Fibroblast of skin of scalp (primary cell): ENCODE data around the gene WARS2. TPM values are rescaled to one million over a fixed set of nuclear protein-coding genes. Genes with fewer than 3 reads are reported as not detected.
"Not testable (repeated sequence)": the region's sequence is repeated elsewhere in the genome, so short reads cannot be mapped to it uniquely, and the experiment has no call there.

Experiments used
- DNase-seq: peaks from one replicate; pipeline ENCODE4 v3.0.0-alpha.2; 2013
- polyA plus RNA-seq, 2 experiments: library from polyadenylated mRNA; unstranded; fragments of 120-200 nt; gene quantifications; one replicate each; pipeline ENCODE4 v1.2.1, GENCODE V29; 2013; ENCODE audit not compliant: insufficient read length in 2 of 2

Gene WARS2
- 10.0 TPM for polyA plus RNA-seq (2013, experiment 1 of 2; ENCODE audit: insufficient read length)
- 9.1 TPM for polyA plus RNA-seq (2013, experiment 2 of 2; ENCODE audit: insufficient read length)

DNA sequence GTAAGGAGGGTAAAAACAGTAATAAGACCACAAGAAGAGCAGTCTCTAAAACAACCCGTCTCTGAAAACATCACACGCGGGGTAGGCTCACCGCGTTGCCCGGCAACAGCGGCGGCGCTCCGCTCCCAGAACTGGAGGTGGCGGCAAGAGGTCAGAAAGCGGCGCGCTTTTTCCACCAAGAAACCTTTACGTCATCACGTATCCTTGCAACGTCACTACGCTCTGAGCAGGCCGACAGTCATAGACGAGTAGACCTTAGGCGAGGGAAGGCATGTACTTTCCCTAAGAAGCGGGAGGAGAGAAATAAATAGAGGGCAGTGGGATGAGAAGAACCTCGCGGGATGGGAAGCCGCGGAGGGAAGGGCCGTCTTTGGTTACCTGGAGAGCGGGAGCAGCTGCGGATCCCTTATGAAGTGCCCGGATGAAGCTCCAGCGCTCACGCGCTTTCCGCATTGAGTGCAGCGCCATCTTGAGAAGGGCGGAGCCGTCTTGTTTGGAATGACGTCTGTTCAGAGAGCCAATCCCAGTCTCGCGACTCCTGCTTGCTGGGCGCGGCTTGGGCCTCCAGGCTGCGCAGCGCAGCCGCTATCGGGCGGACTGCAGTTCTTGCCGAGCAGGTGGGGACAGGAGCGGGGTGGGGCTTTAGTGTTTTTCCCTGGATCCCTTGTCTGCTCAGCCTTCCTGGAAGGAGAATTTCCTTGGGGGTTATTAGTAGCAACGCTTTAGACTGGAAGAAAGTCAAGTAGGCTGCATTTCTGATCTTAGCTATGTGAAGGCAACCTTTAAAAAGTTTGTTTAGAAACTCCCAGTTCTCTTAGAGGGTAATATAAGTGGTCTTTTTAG, at the start of gene WARS2:
WARS2 (minus strand) TSS at position 477 of the 843 bp plus-strand sequence; CDS start at position 468, 9 bp downstream.
- DNase-seq, result peak; percentile 98

DNA sequence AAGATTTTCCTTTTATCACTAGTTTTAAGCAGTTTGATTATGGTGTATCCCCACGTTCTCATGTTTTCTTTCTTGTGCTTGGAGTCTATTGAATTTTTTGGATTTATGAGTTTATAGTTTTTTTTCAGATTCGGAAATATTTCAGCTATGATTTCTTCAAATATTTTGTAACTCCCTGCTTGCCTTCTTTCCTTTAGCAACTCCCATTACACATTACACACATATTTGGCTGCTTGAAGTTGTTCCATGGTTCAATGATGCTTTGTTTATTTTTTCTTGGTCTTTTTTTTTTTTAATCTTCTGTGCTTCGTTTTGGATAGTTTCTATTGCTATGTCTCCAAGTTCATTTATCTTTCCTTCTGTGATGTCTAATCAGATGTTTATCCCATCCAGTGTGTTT, 48.5 kb upstream of the WARS2 start:
- DNase-seq, result peak; percentile 42

DNA sequence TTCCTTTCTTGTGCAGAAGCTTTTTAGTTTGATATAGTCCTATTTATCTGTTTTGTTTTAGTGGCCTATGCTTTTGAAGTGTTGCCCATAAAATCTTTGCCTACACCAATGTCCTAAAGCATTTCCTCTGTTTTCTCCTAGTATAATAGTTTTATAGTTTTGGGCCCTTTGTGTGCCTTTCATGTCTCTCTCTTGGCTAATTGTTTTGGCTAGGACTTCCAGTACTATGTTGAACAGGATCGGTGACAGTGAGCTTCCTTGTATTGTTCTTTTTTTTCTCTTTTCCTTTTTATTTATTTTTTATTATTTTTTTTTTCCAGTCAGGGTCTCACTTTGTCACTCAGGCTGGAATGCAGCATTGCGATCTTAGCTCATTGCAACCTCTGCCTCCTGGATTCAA, 47.0 kb upstream of the WARS2 start:
- DNase-seq, result no peak

DNA sequence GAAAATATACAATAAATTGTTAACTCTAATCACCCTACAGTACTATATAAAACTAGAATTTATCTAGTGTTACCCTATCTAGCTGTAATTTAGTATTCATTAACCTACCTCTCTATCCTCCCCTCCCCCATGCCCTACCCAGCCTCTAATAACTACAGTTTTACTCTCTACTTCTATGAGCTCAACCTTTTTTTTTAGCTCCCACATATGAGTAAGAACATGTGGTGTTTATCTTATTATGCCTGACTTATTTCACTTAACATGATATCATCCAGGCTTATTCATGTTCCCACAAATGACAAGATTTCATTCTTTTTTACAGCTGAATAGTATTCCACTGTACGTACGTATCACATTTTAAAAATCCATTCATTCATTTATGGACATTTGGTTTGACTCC, 46.0 kb upstream of the WARS2 start:
- no peak for DNase-seq

DNA sequence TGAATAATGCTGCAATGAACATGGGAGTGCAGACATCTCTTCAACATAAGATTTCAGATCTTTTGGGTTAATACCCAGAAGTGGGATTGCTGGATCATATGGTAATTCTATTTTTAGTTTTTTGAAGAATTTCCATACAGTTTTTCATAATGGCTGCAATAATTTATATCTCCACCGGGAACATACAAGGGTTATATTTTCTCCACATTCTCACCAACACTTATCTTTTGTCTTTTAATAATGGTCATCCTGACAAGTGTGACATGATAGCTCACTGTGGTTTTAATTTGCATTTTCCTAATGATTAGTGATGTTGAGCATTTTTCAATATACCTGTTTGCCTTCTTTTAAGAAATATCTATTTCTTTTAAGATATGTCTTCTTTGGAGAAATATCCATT, 44.5 kb upstream of the WARS2 start:
- no peak for DNase-seq

DNA sequence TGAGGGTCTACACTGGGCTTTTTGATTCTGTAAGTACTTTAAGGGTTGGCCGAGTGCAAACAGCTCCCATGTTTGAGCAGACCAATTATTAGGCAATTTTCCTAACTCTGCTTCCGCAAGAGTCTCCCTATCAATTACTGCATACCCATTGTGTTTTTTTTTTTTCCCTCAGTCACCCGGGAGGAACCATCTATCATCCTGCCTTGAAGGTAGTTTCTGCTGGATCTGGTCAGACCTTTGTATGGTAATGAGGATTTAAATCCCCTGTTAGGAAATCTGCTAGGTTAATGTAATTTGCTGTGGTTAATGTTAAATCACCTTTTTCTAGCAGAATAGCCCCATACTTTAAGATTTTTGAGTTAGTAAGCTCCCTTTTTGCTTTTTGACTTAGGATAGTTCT, 40.8 kb upstream of the WARS2 start:
- no peak for DNase-seq

DNA sequence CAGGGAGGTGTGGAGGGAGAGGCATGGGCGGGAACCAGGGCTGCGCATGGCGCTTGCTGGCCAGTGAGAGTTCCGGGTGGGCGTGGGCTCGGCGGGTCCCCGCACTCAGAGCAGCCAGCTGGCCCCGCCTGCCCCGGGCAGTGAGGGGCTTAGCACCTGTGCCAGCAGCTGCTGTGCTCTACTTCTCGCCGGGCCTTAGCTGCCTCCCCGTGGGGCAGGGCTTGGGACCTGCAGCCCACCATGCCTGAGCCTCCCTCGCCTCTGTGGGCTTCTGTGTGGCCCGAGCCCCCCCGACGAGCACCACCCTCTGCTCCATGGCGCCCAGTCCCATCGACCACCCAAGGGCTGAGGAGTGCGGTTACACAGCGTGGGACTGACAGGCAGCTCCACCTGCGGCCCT, 38.6 kb upstream of the WARS2 start:
- no peak for DNase-seq

DNA sequence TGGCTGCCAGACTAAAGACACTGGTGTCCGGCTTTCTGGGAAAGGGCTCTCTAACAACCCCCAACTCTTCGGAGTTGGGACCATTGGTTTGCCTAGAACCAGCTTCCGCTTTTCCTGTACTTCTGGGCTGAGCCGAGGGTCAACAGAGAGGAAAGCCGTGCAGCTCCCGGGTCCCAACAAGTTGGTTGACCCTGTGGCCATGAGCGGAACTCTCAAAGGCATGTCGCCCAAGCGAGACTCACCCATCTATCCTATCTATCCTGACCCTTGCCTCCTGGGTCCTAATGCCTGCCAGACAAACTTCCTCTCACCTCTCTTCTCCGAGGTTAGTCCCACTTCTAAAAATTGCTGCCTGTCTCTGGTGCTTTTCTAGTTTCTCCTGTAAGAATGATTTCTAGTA, 32.5 kb upstream of the WARS2 start:
- DNase-seq, result not testable (repeated sequence)

DNA sequence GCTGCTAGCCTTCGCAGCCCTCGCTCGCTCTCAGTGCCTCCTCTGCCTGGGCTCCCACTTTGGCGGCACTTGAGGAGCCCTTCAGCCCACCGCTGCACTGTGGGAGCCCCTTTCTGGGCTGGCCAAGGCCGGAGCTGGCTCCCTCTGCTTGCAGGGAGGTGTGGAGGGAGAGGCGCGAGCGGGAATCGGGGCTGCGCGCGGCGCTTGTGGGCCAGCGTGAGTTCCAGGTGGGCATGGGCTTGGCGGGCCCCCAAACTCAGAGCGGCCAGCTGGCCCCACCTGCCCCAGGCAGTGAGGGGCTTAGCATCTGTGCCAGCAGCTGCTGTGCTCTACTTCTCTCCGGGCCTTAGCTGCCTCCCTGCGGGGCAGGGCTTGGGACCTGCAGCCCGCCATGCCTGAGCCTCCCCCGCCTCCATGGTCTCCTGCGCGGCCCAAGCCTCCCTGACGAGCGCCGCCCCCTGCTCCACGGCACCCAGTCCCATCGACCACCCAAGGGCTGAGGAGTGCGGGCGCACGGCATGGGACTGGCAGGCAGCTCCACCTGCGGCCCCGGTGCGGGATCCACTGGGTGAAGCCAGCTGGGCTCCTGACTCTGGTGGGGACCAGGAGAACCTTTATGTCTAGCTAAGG, 31.0 kb upstream of the WARS2 start:
- not testable (repeated sequence) for DNase-seq

DNA sequence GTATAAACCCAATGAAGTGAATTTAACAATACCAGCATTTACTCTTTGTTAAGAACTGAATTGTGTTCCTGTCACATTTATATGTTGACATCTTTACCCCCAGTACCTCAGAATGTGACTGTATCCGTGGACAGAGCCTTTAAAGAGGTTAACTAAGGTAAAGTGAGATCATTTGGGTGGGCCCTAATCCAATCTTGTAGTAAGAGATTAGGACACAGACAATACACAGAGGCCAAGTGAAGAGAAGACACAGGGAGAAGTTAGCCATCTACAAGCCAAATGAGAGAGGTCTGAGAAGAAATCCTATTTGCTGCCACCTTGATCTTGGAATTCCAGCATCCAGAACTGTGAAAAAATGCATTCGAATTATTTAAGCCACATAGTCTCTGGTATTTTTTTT, 22.9 kb upstream of the WARS2 start:
- DNase-seq, result no peak

DNA sequence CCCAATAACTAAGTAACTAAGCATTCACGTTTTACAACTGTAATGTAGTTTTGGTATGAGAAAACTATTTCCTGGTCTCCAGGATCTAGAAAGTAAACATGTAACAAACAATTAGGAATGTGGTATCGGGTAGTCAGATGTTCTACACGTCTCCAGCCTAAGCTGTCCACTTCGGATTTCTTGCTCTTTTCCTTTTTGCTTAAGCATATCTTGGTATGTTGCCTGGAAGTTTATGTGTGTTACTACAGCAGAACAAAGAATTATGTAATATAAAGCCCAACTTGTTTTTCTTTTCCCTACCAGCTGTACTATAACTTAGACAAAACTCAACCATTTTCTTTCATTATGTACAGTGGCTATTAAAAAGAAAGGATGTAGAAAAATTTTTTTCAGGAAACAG, 20.4 kb upstream of the WARS2 start:
- peak; percentile 43 for DNase-seq

DNA sequence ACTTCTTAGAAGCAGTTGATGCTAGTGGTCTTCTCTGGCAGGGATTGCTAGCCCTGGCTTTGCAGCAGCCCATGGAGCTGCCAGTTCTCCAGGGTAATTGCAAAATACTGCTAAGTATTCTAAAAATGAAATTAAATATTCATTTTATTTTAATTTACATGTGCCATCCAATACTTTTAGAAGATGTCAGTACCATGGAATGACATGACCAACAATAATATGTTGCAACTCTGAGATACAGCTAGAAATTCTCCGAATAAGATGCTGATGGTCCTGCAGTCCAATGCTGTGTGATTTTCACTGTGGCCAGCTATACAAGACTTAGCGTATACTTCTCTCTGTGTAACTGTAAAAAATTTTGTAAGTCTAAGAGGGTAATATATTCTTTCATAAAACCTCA, 20.0 kb upstream of the WARS2 start:
- DNase-seq, result peak; percentile 9

DNA sequence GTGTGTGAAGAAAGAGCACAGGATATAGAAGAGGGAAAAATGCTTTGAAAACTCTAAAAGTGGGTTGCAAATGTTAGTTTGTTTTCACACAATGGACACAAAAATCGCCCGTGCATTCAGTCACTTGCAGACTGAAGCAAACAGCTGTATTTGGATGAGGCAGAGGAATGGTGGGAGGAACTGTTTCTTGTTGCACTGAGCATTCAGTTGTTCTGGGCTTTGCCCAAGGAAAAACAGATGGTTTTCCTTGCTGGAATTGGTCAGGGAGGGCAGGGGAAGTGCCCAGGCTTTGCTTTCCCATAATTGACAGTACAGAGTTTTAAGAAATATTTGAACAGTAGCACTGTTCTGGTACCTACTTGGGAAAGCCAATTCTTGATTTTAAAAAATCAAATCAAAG, 19.5 kb upstream of the WARS2 start:
- no peak for DNase-seq

DNA sequence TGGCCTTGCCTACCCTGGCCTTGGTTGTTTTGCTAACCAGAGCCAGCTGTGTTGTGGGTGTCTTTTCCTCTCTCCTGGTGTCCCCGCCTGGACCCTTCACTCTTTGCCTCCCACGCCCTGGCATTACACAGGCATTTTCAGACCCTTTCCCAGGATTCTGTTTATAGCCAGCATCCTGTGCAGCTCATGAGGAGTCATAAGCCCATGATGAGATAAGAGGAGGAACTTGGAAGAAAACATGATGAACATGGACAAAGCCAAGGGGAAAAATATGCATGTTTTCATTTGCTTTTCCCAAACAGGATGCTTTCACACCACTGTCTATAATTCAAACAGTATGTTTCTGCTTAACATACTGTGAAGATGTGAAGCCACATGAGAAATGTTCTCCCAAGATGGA, 18.7 kb upstream of the WARS2 start:
- peak; percentile 51 for DNase-seq

DNA sequence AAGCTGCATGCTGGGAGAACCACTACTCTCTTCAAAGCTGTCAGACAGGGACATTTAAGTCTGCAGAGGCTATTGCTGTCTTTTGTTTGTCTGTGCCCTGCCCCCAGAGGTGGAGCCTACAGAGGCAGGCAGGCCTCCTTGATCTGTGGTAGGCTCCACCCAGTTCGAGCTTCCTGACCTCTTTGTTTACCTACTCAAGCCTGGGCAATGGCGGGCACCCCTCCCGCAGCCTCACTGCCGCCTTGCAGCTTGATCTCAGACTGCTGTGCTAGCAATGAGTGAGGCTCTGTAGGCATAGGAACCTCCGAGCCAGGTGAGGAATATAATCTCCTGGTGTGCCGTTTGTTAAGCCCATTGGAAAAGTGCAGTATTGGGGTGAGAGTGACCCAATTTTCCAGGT, 16.3 kb upstream of the WARS2 start:
- not testable (repeated sequence) for DNase-seq

DNA sequence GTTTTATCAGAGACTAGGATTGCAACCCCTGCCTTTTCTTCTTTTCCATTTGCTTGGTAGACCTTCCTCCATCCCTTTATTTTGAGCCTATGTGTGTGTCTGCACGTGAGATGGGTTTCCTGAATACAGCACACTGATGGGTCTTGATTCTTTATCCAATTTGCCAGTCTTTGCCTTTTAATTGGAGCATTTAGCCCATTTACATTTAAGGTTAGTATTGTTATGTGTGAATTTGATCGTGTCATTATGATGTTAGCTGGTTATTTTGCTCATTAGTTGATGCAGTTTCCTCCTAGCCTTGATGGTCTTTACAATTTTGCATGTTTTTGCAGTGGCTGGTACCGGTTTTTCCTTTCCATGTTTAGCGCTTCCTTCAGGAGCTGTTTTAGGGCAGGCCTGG, 14.6 kb upstream of the WARS2 start:
- DNase-seq, result not testable (repeated sequence)

DNA sequence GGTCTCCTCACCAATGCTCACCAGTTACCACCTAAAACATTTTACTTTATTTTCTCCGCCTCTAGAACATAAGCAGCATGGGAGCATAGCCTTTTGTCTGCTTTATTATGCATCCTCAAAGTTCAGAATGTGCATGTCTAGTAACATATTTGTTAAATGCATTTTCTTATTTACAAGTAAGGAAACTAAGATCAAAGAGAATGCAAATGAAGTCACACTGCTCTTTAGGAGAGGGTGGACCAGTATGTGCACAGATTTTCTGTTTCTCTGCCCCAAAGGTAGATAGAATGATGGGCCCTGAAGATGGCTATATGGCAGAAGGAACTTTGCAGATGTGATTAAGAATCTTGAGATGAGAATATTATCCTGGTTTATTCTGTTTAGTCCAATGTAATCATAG, 9.7 kb upstream of the WARS2 start:
- no peak for DNase-seq

DNA sequence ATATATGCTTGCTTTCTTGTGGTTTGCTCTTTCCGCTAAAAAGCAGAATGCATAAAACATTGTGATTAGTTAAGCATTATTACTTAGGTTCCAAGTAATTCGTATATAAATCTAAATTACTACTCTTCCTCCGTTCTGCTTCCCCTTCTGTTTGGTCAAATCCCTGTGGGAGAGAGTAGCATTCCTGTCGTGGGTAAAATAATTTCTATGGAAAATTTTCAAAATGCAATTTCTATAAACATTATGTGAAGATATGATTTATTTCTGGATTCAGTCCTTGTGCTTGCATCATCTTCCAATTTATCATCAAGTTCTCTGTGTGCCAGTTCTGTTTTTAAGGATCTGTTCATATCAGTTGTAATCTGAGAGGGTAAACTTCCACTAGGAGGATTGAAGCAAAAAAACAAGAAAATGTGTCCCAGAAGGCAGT, 7.2 kb upstream of the WARS2 start:
- DNase-seq, result peak; percentile 42

DNA sequence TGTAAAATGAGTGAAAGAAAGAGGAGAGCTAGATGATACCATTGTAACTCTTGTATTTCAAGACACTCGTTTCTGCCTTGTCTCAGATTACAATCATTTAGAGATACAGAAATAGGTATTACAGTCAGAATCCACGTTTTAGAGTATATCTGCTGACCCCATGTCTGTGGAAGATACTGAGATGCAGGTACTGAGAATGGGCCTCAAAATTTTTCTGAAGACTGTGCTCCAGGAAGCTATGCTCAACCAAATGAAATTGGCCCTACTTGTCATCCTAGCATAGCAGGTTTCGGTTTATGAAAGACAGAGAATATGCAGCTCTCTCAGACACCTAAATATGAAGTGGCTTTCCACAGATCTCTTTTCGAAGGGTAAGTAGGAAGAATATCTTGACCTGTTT, 6.0 kb upstream of the WARS2 start:
- no peak for DNase-seq

DNA sequence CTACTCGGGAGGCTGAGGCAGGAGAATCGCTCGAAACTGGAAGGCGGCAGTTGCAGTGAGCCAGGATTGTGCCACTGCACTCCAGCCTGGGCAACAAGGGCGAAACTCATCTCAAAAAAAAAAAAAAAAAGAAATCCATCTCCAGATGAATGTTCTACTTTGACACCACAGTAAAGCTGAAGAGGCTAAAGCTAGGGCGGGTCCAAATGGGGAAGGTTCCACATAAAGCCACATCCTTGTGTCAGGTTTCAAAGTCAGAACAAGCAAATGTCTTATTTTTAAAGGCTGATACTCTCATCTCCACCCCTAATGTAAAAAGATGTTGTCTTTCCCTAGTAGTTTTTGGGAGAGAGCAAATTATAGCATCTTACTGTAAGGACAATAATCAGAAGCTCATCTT, 4.4 kb upstream of the WARS2 start:
- DNase-seq, result no peak

DNA sequence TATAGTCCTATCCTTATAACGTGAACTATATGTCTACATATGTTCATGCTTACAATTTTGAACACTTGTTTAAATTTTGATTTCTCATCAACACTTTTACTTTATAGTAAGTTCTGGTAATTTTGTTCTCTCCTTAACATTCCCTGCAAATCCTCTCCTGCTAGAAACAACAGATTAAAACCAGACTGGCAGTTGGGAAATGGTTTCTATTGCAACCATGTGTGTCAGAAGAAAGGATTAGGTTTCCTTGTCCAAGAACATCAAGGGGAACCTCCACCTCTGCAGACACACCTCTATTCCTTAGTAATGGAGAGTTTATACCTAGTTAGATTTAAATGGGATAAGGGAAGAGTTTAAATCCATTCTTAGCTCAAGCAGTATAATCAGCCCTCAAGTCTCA, 3.3 kb upstream of the WARS2 start:
- no peak for DNase-seq

DNA sequence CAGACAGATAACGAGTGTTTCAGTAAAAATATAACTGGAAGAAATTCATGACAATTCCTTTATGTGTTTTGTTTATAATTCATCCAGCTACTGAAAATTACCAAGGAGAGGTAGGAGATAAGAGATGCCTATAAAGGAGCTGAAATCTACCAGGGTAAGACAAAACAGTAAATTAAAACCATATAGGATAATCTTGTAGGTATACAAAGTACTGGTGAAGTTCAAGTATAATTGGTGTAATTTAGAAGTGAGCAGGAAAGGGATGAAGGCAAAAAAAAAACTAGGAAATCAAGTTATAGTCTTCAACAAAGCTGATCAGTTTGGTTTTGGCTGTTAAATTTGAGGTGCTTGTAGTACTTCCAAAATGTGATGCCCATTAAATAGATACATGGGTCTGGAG, 1.2 kb upstream of the WARS2 start:
- DNase-seq, result no peak

DNA sequence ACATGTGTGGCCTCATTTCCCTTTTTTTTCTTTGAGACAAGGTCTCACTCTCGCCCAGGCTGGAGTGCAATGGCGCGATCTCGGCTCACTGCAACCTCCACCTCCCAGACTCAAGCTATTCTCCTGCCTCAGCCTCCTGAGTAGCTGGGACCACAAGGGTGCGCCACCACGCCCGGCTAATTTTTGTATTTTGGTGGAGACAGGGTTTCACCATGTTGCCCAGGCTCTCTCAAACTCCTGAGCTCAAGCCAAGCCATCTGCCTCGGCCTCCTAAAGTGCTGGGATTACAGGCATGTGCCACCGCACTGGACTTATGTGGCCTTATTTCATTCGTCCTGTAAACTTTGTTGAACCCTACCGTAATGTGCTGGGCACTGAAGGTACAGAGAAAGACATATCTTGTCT, 569 bp upstream of the WARS2 start:
- DNase-seq, result peak; percentile 40

DNA sequence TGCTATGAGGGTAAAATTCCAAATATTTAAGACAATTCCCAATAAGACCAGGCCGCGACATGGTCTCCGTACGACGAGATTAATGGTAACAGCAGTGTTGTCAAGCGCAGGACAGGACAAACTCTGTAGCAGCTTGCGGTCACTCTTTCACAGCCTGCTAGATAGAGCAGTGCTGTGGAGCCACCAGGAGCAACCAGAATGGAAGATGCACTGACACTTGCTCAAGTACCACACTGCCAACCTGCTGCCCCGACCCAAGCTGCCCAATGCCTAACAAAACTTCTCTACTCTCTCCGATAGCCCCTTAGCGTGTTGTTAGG, 636 bp downstream of the WARS2 start:
- no peak for DNase-seq
